ENCODE data around the gene PHC3. TPM values are rescaled to one million over a fixed set of nuclear protein-coding genes. Genes with fewer than 3 reads are reported as not detected.

The PHC3 gene
- total and polyA plus RNA-seq, 2 of the 13 experiments (the other 11 are each of a cell fraction or from before 2014, with no cell fraction given) = 24.1 to 49.0 TPM

GRCh38 chr3:170059447-170059846 is 122.1 kb downstream of the PHC3 start:
- ChIA-PET CTCF (ENCODE audit: low intra/inter-chr PET ratio, low total read pairs) (no interaction called here), POLR2A (no interaction called here)
- intact Hi-C loops (cut with micrococcal nuclease; ENCODE audit: unreplicated experiment) = no loop called here
- H4K20me1 ChIP-seq (ENCODE audit: insufficient read depth, low read length) = no peaks in the 10 kb centered on the region
- H3K9me3 ChIP-seq (ENCODE audit: low read length) = no peaks in the 10 kb centered on the region
- ATAC-seq = no peak
- H2AFZ ChIP-seq (ENCODE audit: low read length) = no peak overlapping the region
- no peak for FAIRE-seq
- no peak overlapping the region for H3K4me2 ChIP-seq (ENCODE audit: low read depth, low read length)
- no peak overlapping the region for H3K4me3 ChIP-seq (replicated peaks in 1 of 3; ENCODE audit: insufficient read depth in 1 of 3, low read depth in 2 of 3, low read length in 3 of 3)
- no peak for DNase-seq (ENCODE audit: low spot score)
- H3K36me3 ChIP-seq (replicated peaks in 1 of 2; ENCODE audit: control insufficient read depth in 1 of 2, insufficient read depth in 2 of 2, low read length in 2 of 2) = peaks cover 0 to 7% of the 10 kb centered on the region in 2 experiments; a peak in 3 of 5 replicates
- in situ Hi-C loops (cut with HindIII; ENCODE audit: extremely low pct_ligation_motif_present, low pct_unique_long_range_greater_than_20kb) = no loop called here
- H3K79me2 ChIP-seq (ENCODE audit: insufficient read depth, low read length) = no peaks in the 10 kb centered on the region
- TF ChIP-seq GFI1 (CRISPR knock-in tag; IDR thresholded peaks at IDR 0.05; ENCODE audit: borderline replicate concordance) = no peak
- no peak for TF ChIP-seq TRAFD1 (CRISPR knock-in tag; IDR thresholded peaks at IDR 0.05; ENCODE audit: borderline replicate concordance)
- TF ChIP-seq EED (CRISPR knock-in tag; IDR thresholded peaks at IDR 0.05) = no peak
- TF ChIP-seq BCLAF1 (IDR thresholded peaks at IDR 0.05) = no peak
- no peak for TF ChIP-seq SUZ12 (IDR thresholded peaks at IDR 0.05; ENCODE audit: low read depth, low read length)
- TF ChIP-seq CEBPB (IDR thresholded peaks at IDR 0.05; ENCODE audit: borderline replicate concordance, low read depth, low read length) = no peak
- TF ChIP-seq RBM39 (IDR thresholded peaks at IDR 0.05; ENCODE audit: low read depth, low read length, poor library complexity, severe bottlenecking) = no peak
- TF ChIP-seq ZSCAN9 (CRISPR knock-in tag; IDR thresholded peaks at IDR 0.05; ENCODE audit: borderline replicate concordance) = no peak
- no peak for TF ChIP-seq NAIF1 (CRISPR knock-in tag; IDR thresholded peaks at IDR 0.05; ENCODE audit: borderline replicate concordance)
- TF ChIP-seq NR2C2 (CRISPR knock-in tag; IDR thresholded peaks at IDR 0.05; ENCODE audit: borderline replicate concordance) = no peak
- no peak for TF ChIP-seq CEBPG (CRISPR knock-in tag; IDR thresholded peaks at IDR 0.05)
- no peak for TF ChIP-seq ATF1 (CRISPR knock-in tag; IDR thresholded peaks at IDR 0.05)
- no peak for TF ChIP-seq ZNF264 (CRISPR knock-in tag; IDR thresholded peaks at IDR 0.05)
- no peak for TF ChIP-seq GMEB2 (CRISPR knock-in tag; IDR thresholded peaks at IDR 0.05; ENCODE audit: low read depth)
- no peak for TF ChIP-seq KAT7 (CRISPR knock-in tag; IDR thresholded peaks at IDR 0.05; ENCODE audit: borderline replicate concordance)
- no peak for TF ChIP-seq POLR2AphosphoS2 (IDR thresholded peaks at IDR 0.05; ENCODE audit: low read depth, low read length)
- WGBS (ENCODE audit: low lambda C conversion rate) = 95% methylated on average over 1 of the region's 1 CpG
- no peaks in the 10 kb centered on the region for H3K27me3 ChIP-seq (ENCODE audit: control insufficient read depth in 1 of 2, insufficient read depth in 2 of 2, low read length in 2 of 2)
- BruUV-seq (replicated peaks) = no TSS peak
- no peaks in the 10 kb centered on the region for H3K4me1 ChIP-seq (ENCODE audit: insufficient read depth, low read length)
- H3K27ac ChIP-seq (ENCODE audit: extremely low read length, insufficient read depth, low read length) = no peak overlapping the region
- H3K9ac ChIP-seq (ENCODE audit: insufficient read depth, low read depth, low read length) = no peak overlapping the region
